NCI-H128 (cell line): ENCODE measurements around the gene LOXL3.
A peak's percentile ranks its signal among the peaks of the same experiment; 100 is the strongest.

ENCODE experiments used
- DNase-seq: peaks from one replicate; lab custom pipeline; 2025; ENCODE audit not compliant: unreplicated experiment; lab: John Stamatoyannopoulos, UW

Gene LOXL3, protein sequence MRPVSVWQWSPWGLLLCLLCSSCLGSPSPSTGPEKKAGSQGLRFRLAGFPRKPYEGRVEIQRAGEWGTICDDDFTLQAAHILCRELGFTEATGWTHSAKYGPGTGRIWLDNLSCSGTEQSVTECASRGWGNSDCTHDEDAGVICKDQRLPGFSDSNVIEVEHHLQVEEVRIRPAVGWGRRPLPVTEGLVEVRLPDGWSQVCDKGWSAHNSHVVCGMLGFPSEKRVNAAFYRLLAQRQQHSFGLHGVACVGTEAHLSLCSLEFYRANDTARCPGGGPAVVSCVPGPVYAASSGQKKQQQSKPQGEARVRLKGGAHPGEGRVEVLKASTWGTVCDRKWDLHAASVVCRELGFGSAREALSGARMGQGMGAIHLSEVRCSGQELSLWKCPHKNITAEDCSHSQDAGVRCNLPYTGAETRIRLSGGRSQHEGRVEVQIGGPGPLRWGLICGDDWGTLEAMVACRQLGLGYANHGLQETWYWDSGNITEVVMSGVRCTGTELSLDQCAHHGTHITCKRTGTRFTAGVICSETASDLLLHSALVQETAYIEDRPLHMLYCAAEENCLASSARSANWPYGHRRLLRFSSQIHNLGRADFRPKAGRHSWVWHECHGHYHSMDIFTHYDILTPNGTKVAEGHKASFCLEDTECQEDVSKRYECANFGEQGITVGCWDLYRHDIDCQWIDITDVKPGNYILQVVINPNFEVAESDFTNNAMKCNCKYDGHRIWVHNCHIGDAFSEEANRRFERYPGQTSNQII

GRCh38 chr2:74553892-74554819 is at the start of gene LOXL3, which contains the start of gene DOK1:
TSS of gene LOXL3 (minus strand) at chr2:74553942. CDS start at chr2:74552634, 1,308 bp downstream.
TSS of gene DOK1 (plus strand) at chr2:74554720. CDS start at chr2:74554755, 35 bp downstream.
- DNase-seq, result peak; percentile 17

GRCh38 chr2:74602586-74603281 is 49.0 kb upstream of the LOXL3 start:
- DNase-seq, result no peak

- DNase-seq, result no peak
Measured at GRCh38 chr2:74599676-74600075, 45.9 kb upstream of the LOXL3 start.

GRCh38 chr2:74597410-74597809 is 43.7 kb upstream of the LOXL3 start:
- DNase-seq, result peak; percentile 47

DNA sequence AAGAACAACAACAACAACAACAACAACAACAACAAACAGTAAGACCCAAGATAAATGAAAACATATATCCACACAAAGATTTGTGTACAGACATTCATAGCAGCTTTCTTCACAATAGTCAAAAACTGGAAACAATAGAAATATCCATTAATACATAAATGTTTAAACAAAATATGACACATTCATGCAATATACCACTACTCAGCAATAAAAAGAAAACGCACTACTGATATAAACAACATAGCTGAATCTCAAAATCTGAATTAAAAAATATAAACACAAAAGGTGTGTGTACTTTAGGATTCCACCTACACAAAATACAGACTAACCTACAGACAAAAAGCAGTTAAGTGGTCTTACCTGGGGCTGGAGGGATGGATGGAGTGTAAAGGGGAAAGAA is 42.8 kb upstream of the LOXL3 start:
- no peak for DNase-seq

DNA sequence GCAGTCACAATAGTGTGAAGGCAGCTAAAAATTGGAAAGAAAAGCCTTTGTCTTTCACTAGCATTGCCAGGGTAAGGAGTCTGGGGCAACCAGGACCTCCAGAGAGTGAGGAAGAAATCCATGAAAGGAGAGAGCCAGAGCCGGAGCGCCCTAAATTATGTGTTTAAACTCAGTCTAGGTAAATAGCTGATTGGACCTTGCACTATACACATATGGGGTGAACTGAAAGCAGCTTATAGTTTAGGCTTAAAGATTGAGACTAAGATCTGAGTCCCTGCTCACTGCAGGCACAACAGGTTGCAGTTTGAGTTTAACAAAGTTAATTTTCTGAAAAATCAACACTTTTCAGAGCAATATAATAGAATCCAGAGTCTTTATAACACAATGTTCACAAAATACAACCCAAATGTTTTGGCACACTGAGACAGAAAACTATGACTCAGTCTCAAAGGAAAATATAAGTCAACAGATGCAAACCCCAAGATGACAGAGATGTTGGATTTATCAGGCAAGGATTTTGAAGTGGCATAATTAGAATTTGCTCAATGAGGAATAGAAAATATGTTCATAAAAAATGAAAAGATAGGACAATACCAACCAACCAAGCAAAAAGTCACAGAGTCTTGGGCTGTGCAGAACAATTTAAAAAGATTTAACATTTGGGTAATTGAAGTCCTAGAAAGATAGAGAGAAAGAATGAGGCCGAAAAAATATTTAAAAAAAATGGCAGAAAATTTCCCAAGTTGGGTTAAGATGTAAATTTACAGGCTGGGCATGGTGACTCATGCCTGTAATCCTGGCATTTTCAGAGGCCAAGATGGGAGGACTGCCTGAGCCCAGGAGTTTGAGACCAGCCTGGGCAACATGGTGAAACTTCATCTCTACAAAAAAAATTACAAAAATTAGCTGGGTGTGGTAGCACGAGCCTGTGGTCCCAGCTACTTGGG is 40.4 kb upstream of the LOXL3 start:
- no peak for DNase-seq

DNA sequence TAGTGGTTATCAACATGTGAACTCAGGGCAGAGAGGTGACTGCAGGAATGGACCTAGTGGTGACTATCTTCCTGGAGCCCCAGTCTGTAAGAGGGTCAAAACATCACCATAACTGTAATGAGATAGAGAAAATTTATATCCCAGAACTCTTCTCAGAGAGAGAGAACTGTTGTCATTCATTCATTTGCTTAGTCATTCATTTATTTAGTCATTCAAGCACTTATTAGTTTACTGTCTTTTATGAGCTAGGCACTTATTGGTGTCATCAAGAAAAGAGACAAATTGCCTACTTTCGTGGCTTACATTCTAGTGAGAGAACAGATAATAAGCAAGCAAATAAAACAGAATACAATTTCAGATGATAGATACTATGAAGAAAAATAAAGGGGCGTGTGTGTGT is 34.9 kb upstream of the LOXL3 start:
- DNase-seq, result no peak

GRCh38 chr2:74587664-74588277 is 34.0 kb upstream of the LOXL3 start:
- DNase-seq, result peak; percentile 12

GRCh38 chr2:74585406-74586185 is 31.9 kb upstream of the LOXL3 start:
- DNase-seq, result no peak

DNA sequence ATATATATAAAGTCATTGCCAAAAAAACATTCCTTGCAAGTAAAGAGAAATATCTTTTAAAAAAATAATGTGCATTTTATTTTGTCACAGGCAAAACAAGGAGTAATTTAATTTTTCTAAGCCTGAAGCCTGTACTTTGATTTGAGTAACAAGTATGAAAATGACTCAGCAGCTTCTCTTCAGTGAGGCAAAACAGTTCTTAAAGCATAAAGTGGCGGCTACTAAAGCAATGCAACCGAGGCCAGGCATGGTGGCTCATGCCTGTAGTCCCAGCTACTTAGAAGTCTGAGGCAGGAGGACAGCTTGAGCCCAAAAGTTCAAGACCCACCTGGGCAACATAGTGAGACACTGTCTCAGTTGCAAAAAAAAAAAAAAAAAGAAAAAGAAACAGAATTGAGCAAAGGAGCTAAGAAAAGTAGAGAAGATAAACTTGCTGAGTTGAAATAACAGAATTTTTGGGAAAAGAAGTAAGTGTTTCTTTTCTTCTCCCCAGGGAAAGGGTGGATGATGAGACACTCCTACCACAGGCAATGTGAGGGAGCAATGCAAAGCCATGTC is 30.4 kb upstream of the LOXL3 start:
- no peak for DNase-seq

GRCh38 chr2:74583504-74583903 is 29.8 kb upstream of the LOXL3 start:
- no peak for DNase-seq

GRCh38 chr2:74582184-74582583 is 28.4 kb upstream of the LOXL3 start:
- DNase-seq, result no peak

DNA sequence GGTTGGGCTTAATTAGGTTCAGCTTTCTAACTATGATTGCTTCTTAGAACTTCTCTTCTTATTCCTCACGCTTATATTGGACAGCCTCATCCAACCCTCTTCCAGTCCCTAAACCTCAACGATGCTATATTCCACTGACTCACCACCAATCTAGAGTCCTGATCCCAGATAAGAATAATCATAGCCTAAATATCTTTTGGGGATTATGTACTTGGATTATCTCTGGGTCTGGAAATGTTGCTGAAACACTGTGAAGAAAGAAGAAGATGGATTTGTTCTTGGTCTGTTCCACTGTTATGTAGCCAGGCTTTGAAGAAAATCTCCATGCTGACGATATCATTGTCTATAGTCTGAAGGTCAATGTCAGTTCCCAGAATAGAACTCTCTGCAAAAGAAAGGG is 27.7 kb upstream of the LOXL3 start:
- DNase-seq, result no peak

DNA sequence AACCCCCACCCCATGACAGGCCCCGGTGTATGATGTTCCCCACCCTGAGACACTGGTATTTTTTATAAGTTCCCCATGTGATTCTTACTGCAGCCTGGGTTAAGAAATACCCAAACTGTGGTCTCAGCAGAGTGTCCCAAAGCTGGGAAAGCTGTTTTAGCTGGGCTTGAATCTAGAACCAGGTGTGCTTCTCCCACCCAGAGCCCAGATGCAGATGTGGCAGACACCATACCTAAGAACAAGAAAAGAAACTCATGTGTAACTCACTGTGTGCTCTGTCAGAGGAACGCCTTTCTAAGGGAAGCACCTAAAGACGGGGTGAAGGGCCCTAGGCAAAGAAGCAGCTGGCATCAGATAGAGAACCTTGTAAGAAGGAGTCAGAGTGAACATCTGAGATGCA is 24.7 kb upstream of the LOXL3 start:
- DNase-seq, result no peak

DNA sequence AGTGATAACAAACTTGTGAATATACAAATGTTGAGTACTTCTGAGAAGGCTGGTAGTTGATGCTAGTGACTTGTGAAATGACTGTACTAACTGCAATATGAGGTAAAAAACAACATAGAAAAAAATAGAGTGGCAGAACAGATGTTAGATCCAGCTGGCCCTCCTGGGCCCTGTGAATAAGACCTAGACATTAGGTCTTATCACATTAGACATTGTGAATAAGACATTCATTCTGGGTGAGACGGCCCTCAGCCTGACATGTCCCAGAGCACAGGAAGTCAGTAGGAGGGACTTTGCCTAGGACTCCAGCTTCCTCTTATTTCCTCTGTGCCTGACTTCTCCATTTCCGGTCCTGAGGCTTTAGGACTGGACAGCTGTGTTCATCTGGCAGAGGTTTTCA is 23.7 kb upstream of the LOXL3 start:
- no peak for DNase-seq

- DNase-seq, result no peak
Measured at GRCh38 chr2:74576863-74577229, 23.1 kb upstream of the LOXL3 start.

GRCh38 chr2:74576211-74576862 is 22.6 kb upstream of the LOXL3 start:
- DNase-seq, result no peak
